ENCODE data around the gene SLC19A1.

SLC19A1 gene

GRCh38 chr21:45513003-45513717 lies 29.1 kb downstream of the SLC19A1 start:
- Histone ChIP-seq H3K4ac (ENCODE audit: low read depth, low read length) (no peak overlapping the region), H3K79me2 (ENCODE audit: control insufficient read depth, insufficient read depth, low read length) (no peaks in the 10 kb centered on the region), H3K23ac (ENCODE audit: low read length) (no peak overlapping the region), H3K36me3 (ENCODE audit: control insufficient read depth, insufficient read depth, low read length) (peaks cover 2% of the 10 kb centered on the region), H2BK15ac (replicated peaks; ENCODE audit: low read depth) (no peak overlapping the region), H3K27ac (ENCODE audit: low read depth, low read length) (no peak overlapping the region), H2BK120ac (ENCODE audit: low read depth, low read length) (no peak overlapping the region), H3K4me3 (ENCODE audit: low read length) (no peak overlapping the region), H3K9ac (ENCODE audit: low read length) (no peak overlapping the region), H3K18ac (ENCODE audit: low read length) (no peak overlapping the region), H2AK5ac (ENCODE audit: low read length) (no peak overlapping the region), H4K5ac (ENCODE audit: low read length) (no peak overlapping the region), H3K4me1 (ENCODE audit: control insufficient read depth, low read depth, low read length) (no peaks in the 10 kb centered on the region), H3K27me3 (ENCODE audit: insufficient read depth, low read length, poor library complexity) (no peaks in the 10 kb centered on the region), H3K4me2 (ENCODE audit: low read length) (no peak overlapping the region), H2BK5ac (ENCODE audit: low read length) (no peak overlapping the region), H3K79me1 (ENCODE audit: low read length) (no peaks in the 10 kb centered on the region), H4K8ac (ENCODE audit: low read depth, low read length) (no peak overlapping the region), H3K56ac (ENCODE audit: low read length) (no peak overlapping the region)
- no peak for DNase-seq
- WGBS (ENCODE audit: extremely low coverage, insufficient coverage, low lambda C conversion rate): no CpG with 5 or more reads among the region's 19 CpGs

GRCh38 chr21:45512626-45513002 lies 29.6 kb downstream of the SLC19A1 start:
- Histone ChIP-seq H4K5ac (ENCODE audit: low read length) (no peak overlapping the region), H2BK5ac (ENCODE audit: low read length) (no peak overlapping the region), H4K8ac (ENCODE audit: low read depth, low read length) (no peak overlapping the region), H3K79me2 (ENCODE audit: control insufficient read depth, insufficient read depth, low read length) (no peaks in the 10 kb centered on the region), H3K9ac (ENCODE audit: low read length) (no peak overlapping the region), H3K4me3 (ENCODE audit: low read length) (no peak overlapping the region), H2BK15ac (replicated peaks; ENCODE audit: low read depth) (no peak overlapping the region), H3K79me1 (ENCODE audit: low read length) (no peaks in the 10 kb centered on the region), H3K4ac (ENCODE audit: low read depth, low read length) (no peak overlapping the region), H3K56ac (ENCODE audit: low read length) (no peak overlapping the region), H3K27ac (ENCODE audit: low read depth, low read length) (no peak overlapping the region), H3K4me2 (ENCODE audit: low read length) (no peak overlapping the region), H3K23ac (ENCODE audit: low read length) (no peak overlapping the region), H3K36me3 (ENCODE audit: control insufficient read depth, insufficient read depth, low read length) (peaks cover 2% of the 10 kb centered on the region), H2BK120ac (ENCODE audit: low read depth, low read length) (no peak overlapping the region), H2AK5ac (ENCODE audit: low read length) (no peak overlapping the region), H3K27me3 (ENCODE audit: insufficient read depth, low read length, poor library complexity) (no peaks in the 10 kb centered on the region), H3K18ac (ENCODE audit: low read length) (no peak overlapping the region), H3K4me1 (ENCODE audit: control insufficient read depth, low read depth, low read length) (no peaks in the 10 kb centered on the region)
- no peak for DNase-seq
- no CpG with 5 or more reads among the region's 8 CpGs for WGBS (ENCODE audit: extremely low coverage, insufficient coverage, low lambda C conversion rate)

- Histone ChIP-seq H4K8ac (ENCODE audit: low read depth, low read length) (no peak overlapping the region), H3K4me2 (ENCODE audit: low read length) (no peak overlapping the region), H2BK5ac (ENCODE audit: low read length) (no peak overlapping the region), H3K9ac (ENCODE audit: low read length) (no peak overlapping the region), H3K79me1 (ENCODE audit: low read length) (no peaks in the 10 kb centered on the region), H4K5ac (ENCODE audit: low read length) (no peak overlapping the region), H3K56ac (ENCODE audit: low read length) (no peak overlapping the region), H3K23ac (ENCODE audit: low read length) (no peak overlapping the region), H3K4me1 (ENCODE audit: control insufficient read depth, low read depth, low read length) (no peaks in the 10 kb centered on the region), H2AK5ac (ENCODE audit: low read length) (no peak overlapping the region), H3K27me3 (ENCODE audit: insufficient read depth, low read length, poor library complexity) (no peaks in the 10 kb centered on the region), H3K4ac (ENCODE audit: low read depth, low read length) (no peak overlapping the region), H3K18ac (ENCODE audit: low read length) (no peak overlapping the region), H3K4me3 (ENCODE audit: low read length) (no peak overlapping the region), H3K36me3 (ENCODE audit: control insufficient read depth, insufficient read depth, low read length) (peaks cover 2% of the 10 kb centered on the region), H2BK120ac (ENCODE audit: low read depth, low read length) (no peak overlapping the region), H3K27ac (ENCODE audit: low read depth, low read length) (no peak overlapping the region), H3K79me2 (ENCODE audit: control insufficient read depth, insufficient read depth, low read length) (no peaks in the 10 kb centered on the region), H2BK15ac (replicated peaks; ENCODE audit: low read depth) (no peak overlapping the region)
- no peak for DNase-seq
- WGBS (ENCODE audit: extremely low coverage, insufficient coverage, low lambda C conversion rate): no CpG with 5 or more reads among the region's 35 CpGs
Observed at GRCh38 chr21:45511661-45512431, 30.4 kb downstream of the SLC19A1 start.

GRCh38 chr21:45511007-45511406 lies 31.2 kb downstream of the SLC19A1 start:
- H3K4me3 ChIP-seq (ENCODE audit: low read length): no peak overlapping the region
- H3K79me2 ChIP-seq (ENCODE audit: control insufficient read depth, insufficient read depth, low read length): no peaks in the 10 kb centered on the region
- H2BK5ac ChIP-seq (ENCODE audit: low read length): no peak overlapping the region
- H3K56ac ChIP-seq (ENCODE audit: low read length): no peak overlapping the region
- no peaks in the 10 kb centered on the region for H3K27me3 ChIP-seq (ENCODE audit: insufficient read depth, low read length, poor library complexity)
- no peak overlapping the region for H4K8ac ChIP-seq (ENCODE audit: low read depth, low read length)
- H2BK120ac ChIP-seq (ENCODE audit: low read depth, low read length): no peak overlapping the region
- H3K27ac ChIP-seq (ENCODE audit: low read depth, low read length): no peak overlapping the region
- H3K4me2 ChIP-seq (ENCODE audit: low read length): no peak overlapping the region
- DNase-seq: no peak
- H3K9ac ChIP-seq (ENCODE audit: low read length): no peak overlapping the region
- no peaks in the 10 kb centered on the region for H3K4me1 ChIP-seq (ENCODE audit: control insufficient read depth, low read depth, low read length)
- H3K79me1 ChIP-seq (ENCODE audit: low read length): no peaks in the 10 kb centered on the region
- no peak overlapping the region for H3K23ac ChIP-seq (ENCODE audit: low read length)
- H4K5ac ChIP-seq (ENCODE audit: low read length): no peak overlapping the region
- H2AK5ac ChIP-seq (ENCODE audit: low read length): no peak overlapping the region
- WGBS (ENCODE audit: extremely low coverage, insufficient coverage, low lambda C conversion rate): no CpG with 5 or more reads among the region's 12 CpGs
- H3K4ac ChIP-seq (ENCODE audit: low read depth, low read length): no peak overlapping the region
- H2BK15ac ChIP-seq (replicated peaks; ENCODE audit: low read depth): no peak overlapping the region
- no peak overlapping the region for H3K18ac ChIP-seq (ENCODE audit: low read length)
- H3K36me3 ChIP-seq (ENCODE audit: control insufficient read depth, insufficient read depth, low read length): peaks cover 2% of the 10 kb centered on the region

GRCh38 chr21:45510466-45510955 lies 31.7 kb downstream of the SLC19A1 start:
- Histone ChIP-seq H2BK120ac (ENCODE audit: low read depth, low read length) (no peak overlapping the region), H3K9ac (ENCODE audit: low read length) (no peak overlapping the region), H3K18ac (ENCODE audit: low read length) (no peak overlapping the region), H3K27me3 (ENCODE audit: insufficient read depth, low read length, poor library complexity) (no peaks in the 10 kb centered on the region), H3K36me3 (ENCODE audit: control insufficient read depth, insufficient read depth, low read length) (peaks cover 2% of the 10 kb centered on the region), H3K79me1 (ENCODE audit: low read length) (no peaks in the 10 kb centered on the region), H3K56ac (ENCODE audit: low read length) (no peak overlapping the region), H2BK15ac (replicated peaks; ENCODE audit: low read depth) (no peak overlapping the region), H4K5ac (ENCODE audit: low read length) (no peak overlapping the region), H2AK5ac (ENCODE audit: low read length) (no peak overlapping the region), H2BK5ac (ENCODE audit: low read length) (no peak overlapping the region), H3K4ac (ENCODE audit: low read depth, low read length) (no peak overlapping the region), H3K4me3 (ENCODE audit: low read length) (no peak overlapping the region), H4K8ac (ENCODE audit: low read depth, low read length) (no peak overlapping the region), H3K4me1 (ENCODE audit: control insufficient read depth, low read depth, low read length) (no peaks in the 10 kb centered on the region), H3K79me2 (ENCODE audit: control insufficient read depth, insufficient read depth, low read length) (no peaks in the 10 kb centered on the region), H3K27ac (ENCODE audit: low read depth, low read length) (no peak overlapping the region), H3K23ac (ENCODE audit: low read length) (no peak overlapping the region), H3K4me2 (ENCODE audit: low read length) (no peak overlapping the region)
- WGBS (ENCODE audit: extremely low coverage, insufficient coverage, low lambda C conversion rate): no CpG with 5 or more reads among the region's 11 CpGs
- no peak for DNase-seq
